SU-DHL-6 (cell line): Measurements from ENCODE around the gene SLC25A29.
"Not testable (repeated sequence)": the region's sequence is repeated elsewhere in the genome, so short reads cannot be mapped to it uniquely, and the experiment has no call there.

Experiments used
- H2AFZ ChIP-seq: fragments of 200-600 bp; sonication (generic); 2 replicates; pipeline ENCODE4 v1.6.1; 2014; ENCODE audit warnings: low read depth, mild to moderate bottlenecking, moderate library complexity, mixed read lengths, antibody characterized with exemption, low read length; ENCODE audit not compliant: severe bottlenecking
- H3F3A ChIP-seq: fragments of 200-600 bp; shearing (Covaris generic); 2 replicates; pipeline ENCODE4 v1.6.0; 2016; ENCODE audit warnings: antibody characterized with exemption, mild to moderate bottlenecking; ENCODE audit not compliant: insufficient read depth
- H3K27ac ChIP-seq: fragments of 200-600 bp; sonication (generic); 2 replicates; pipeline ENCODE4 v1.5.1; 2016; ENCODE audit warnings: low read depth, mild to moderate bottlenecking, low read length, moderate library complexity, mixed read lengths
- H3K27me3 ChIP-seq: fragments of 200-600 bp; sonication (generic), shearing (Covaris generic); 2 replicates; pipeline ENCODE4 v1.6.0; 2014; ENCODE audit warnings: mild to moderate bottlenecking, low read length
- H3K36me3 ChIP-seq: fragments of 200-600 bp; sonication (generic); 2 replicates; pipeline ENCODE4 v1.6.1; 2014; ENCODE audit warnings: mild to moderate bottlenecking, low read length, mixed read lengths
- H3K4me2 ChIP-seq: fragments of 300-600, 200-600 bp; shearing (Covaris generic), sonication (generic); 2 replicates; pipeline ENCODE4 v1.6.0; 2014; ENCODE audit warnings: low read length, low read depth, mild to moderate bottlenecking; ENCODE audit not compliant: poor library complexity, severe bottlenecking
- H3K4me3 ChIP-seq: fragments of 200-600 bp; sonication (generic); 2 replicates; pipeline ENCODE4 v1.5.1; 2014; ENCODE audit warnings: antibody characterized with exemption, low read length, mild to moderate bottlenecking, mixed read lengths; ENCODE audit not compliant: insufficient read depth, poor library complexity, severe bottlenecking
- H3K79me2 ChIP-seq: fragments of 200-600 bp; sonication (generic); 2 replicates; pipeline ENCODE4 v1.6.1; 2014; ENCODE audit warnings: mild to moderate bottlenecking, low read length, moderate library complexity; ENCODE audit not compliant: insufficient read depth
- H3K9ac ChIP-seq: fragments of 200-600 bp; sonication (generic); 2 replicates; pipeline ENCODE4 v1.7.0; 2014; ENCODE audit warnings: mild to moderate bottlenecking, low read length
- H3K9me2 ChIP-seq: fragments of 200-600 bp; sonication (generic); replicated peaks from 2 replicates; pipeline ENCODE4 v1.6.1; 2014; ENCODE audit warnings: low read length; ENCODE audit not compliant: insufficient read depth
- H3K9me3 ChIP-seq: fragments of 200-600 bp; sonication (generic); 2 replicates; pipeline ENCODE4 v1.6.1; 2014; ENCODE audit warnings: low read length, mixed read lengths; ENCODE audit not compliant: insufficient read depth
- H4K20me1 ChIP-seq: fragments of 200-600 bp; sonication (generic); 2 replicates; pipeline ENCODE4 v1.6.1; 2014; ENCODE audit warnings: low read depth, mild to moderate bottlenecking, antibody characterized with exemption, low read length, moderate library complexity, mixed read lengths
- EZH2phosphoT487 ChIP-seq: fragments of 200-600 bp; sonication (generic), shearing (Covaris generic); conservative IDR thresholded peaks from 2 replicates; pipeline ENCODE4 v1.6.1; 2018; ENCODE audit warnings: mild to moderate bottlenecking, antibody characterized with exemption, low read length, moderate library complexity, mixed read lengths
- TF ChIP-seq, protein P1 (sequence below): fragments of 200-600 bp; sonication (generic); IDR thresholded peaks from one replicate; pipeline ENCODE4 v1.5.1; 2017; ENCODE audit warnings: antibody characterized with exemption, mild to moderate bottlenecking, low read length, moderate library complexity; ENCODE audit not compliant: insufficient read depth, poor library complexity, severe bottlenecking

The SLC25A29 gene

GRCh38 chr14:100289916-100290606 lies 16.2 kb downstream of the SLC25A29 start:
- no peak overlapping the region for H3K4me2 ChIP-seq
- H3K27ac ChIP-seq, result no peak overlapping the region
- no peaks in the 10 kb centered on the region for H3K9me3 ChIP-seq
- TF ChIP-seq, protein P1, sequence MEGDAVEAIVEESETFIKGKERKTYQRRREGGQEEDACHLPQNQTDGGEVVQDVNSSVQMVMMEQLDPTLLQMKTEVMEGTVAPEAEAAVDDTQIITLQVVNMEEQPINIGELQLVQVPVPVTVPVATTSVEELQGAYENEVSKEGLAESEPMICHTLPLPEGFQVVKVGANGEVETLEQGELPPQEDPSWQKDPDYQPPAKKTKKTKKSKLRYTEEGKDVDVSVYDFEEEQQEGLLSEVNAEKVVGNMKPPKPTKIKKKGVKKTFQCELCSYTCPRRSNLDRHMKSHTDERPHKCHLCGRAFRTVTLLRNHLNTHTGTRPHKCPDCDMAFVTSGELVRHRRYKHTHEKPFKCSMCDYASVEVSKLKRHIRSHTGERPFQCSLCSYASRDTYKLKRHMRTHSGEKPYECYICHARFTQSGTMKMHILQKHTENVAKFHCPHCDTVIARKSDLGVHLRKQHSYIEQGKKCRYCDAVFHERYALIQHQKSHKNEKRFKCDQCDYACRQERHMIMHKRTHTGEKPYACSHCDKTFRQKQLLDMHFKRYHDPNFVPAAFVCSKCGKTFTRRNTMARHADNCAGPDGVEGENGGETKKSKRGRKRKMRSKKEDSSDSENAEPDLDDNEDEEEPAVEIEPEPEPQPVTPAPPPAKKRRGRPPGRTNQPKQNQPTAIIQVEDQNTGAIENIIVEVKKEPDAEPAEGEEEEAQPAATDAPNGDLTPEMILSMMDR, result no peak
- H3K27me3 ChIP-seq, result no peaks in the 10 kb centered on the region
- no peaks in the 10 kb centered on the region for H3K36me3 ChIP-seq
- no peak overlapping the region for H2AFZ ChIP-seq
- H3K79me2 ChIP-seq, result no peaks in the 10 kb centered on the region
- no peaks in the 10 kb centered on the region for H3K9me2 ChIP-seq
- no peaks in the 10 kb centered on the region for H3F3A ChIP-seq
- H4K20me1 ChIP-seq, result no peaks in the 10 kb centered on the region
- H3K9ac ChIP-seq, result no peak overlapping the region
- no peak overlapping the region for H3K4me3 ChIP-seq

GRCh38 chr14:100288382-100289185 lies 17.7 kb downstream of the SLC25A29 start:
- Histone ChIP-seq H2AFZ (no peak overlapping the region), H3K9ac (no peak overlapping the region), H3F3A (0 out of 2 replicates have a peak, but pooled peaks cover 4% of the 10 kb centered on the region), H3K9me2 (no peaks in the 10 kb centered on the region), H3K4me3 (no peak overlapping the region), H3K79me2 (no peaks in the 10 kb centered on the region), H3K36me3 (no peaks in the 10 kb centered on the region), H4K20me1 (no peaks in the 10 kb centered on the region), H3K27ac (no peak overlapping the region), H3K27me3 (no peaks in the 10 kb centered on the region), H3K9me3 (no peaks in the 10 kb centered on the region), H3K4me2 (no peak overlapping the region)
- TF ChIP-seq, protein P1, result no peak
- TF ChIP-seq EZH2phosphoT487, result no peak

- H3K4me2 ChIP-seq, H3K4me3 ChIP-seq, H4K20me1 ChIP-seq, H3K9ac ChIP-seq, H3K79me2 ChIP-seq, H3K36me3 ChIP-seq, H3K27ac ChIP-seq, H3K9me2 ChIP-seq, H2AFZ ChIP-seq, H3K27me3 ChIP-seq, H3K9me3 ChIP-seq: not testable (repeated sequence)
- peaks cover 11% of the 10 kb centered on the region; the same call in 1 of the 2 replicates for H3F3A ChIP-seq
These were observed 18.3 kb downstream of the SLC25A29 start for GRCh38 chr14:100287998-100288295.
